Measurements from ENCODE around the gene SET. TPM values are rescaled to one million over a fixed set of nuclear protein-coding genes. Genes with fewer than 3 reads are reported as not detected.

The SET gene
- polyA plus RNA-seq, 1 donor: 339 TPM

DNA sequence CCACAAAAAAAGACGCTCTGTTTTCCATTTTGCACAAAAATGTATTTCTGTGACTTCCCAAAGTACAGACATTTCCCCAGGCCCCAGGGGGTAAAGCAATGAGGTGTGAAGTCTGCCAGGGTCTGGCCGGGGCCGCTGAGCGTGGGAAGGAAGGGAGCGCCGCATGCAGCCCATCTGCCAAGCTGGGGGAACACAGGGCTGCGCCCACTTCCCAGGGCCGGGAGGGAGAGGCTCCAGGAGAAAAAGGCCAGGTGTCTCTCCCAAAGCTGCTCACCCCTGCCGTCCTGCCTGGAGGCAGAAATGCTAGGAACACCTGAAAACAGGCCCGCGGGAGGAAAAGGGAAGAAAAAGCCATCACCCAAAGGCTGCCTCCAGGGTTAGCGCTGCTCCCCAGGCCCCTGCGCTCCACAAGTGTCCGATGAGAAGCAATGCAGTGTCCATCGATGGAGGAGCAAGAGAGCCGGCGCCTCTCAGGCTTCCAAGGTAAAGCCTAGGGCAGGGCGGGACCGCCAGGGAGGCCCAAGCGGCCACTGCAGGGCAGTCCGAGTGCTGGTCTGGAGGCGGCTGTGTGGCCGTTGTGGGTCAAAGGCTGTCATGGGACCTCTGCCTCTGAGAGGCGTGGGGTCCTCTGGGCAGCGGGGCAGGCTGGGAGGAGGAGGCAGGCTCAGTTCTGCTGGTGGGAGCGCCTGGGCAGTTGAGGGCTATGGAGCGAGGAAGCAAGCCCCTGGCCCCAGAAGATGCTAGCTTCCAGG, 40.9 kb downstream of the SET start:
- Histone ChIP-seq H3K4me3 (ENCODE audit: low read length) (no peak overlapping the region), H3K27me3 (ENCODE audit: control insufficient read depth, insufficient read depth, low read length) (no peaks in the 10 kb centered on the region), H3K36me3 (ENCODE audit: control insufficient read depth, insufficient read depth, low read length) (peaks cover 37% of the 10 kb centered on the region), H3K4me1 (ENCODE audit: control insufficient read depth, insufficient read depth, low read length) (peaks cover 2% of the 10 kb centered on the region), H3K27ac (ENCODE audit: low read length) (no peak overlapping the region), H3K9me3 (ENCODE audit: control insufficient read depth, low read depth, low read length) (no peaks in the 10 kb centered on the region)
- no peak for DNase-seq
- no CpG with 5 or more reads among the region's 27 CpGs for WGBS (ENCODE audit: insufficient coverage, low lambda C conversion rate)

DNA sequence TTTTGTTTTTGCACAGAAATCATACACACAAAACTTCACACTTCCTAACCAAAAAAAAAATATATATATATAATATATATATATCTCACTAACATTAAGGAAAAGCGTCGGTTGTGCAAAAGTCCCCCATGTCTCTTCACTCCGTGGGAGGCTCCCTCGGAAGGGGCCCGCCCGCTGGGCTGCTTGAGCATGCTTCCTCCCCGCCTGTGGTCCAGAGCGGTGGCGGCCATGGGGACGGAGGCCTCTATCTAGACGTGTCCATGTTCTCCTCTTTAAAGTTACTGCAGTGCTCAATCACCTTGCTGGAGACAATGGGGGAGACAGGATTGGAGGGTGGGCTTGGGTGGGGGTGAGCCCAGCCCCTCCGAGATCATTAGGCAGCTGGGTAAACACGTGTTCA, 42.1 kb downstream of the SET start:
- Histone ChIP-seq H3K4me1 (ENCODE audit: control insufficient read depth, insufficient read depth, low read length) (peaks cover 2% of the 10 kb centered on the region), H3K36me3 (ENCODE audit: control insufficient read depth, insufficient read depth, low read length) (peaks cover 41% of the 10 kb centered on the region), H3K27ac (ENCODE audit: low read length) (no peak overlapping the region), H3K9me3 (ENCODE audit: control insufficient read depth, low read depth, low read length) (no peaks in the 10 kb centered on the region), H3K27me3 (ENCODE audit: control insufficient read depth, insufficient read depth, low read length) (no peaks in the 10 kb centered on the region), H3K4me3 (ENCODE audit: low read length) (no peak overlapping the region)
- no CpG with 5 or more reads among the region's 13 CpGs for WGBS (ENCODE audit: insufficient coverage, low lambda C conversion rate)
- no peak for DNase-seq

DNA sequence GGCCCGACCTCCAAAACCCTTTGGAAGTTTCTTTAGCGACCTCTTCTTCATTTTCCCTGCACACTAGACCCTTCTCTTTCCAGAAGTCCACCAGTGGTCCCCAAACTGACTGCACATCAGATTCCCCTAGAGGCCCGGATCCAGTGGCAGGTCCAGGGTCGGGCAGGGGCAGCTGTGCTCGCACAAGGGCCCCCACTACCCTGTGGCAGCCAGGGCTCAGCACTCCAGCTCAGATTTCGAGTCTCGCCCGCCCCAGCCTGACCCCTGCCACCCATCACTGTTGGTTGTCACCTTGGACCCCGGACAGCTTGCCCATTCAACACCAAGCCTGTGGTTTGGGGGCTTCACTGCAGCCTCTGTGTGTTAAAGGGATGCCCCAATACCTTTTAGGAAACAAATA, 42.7 kb downstream of the SET start:
- no peak for DNase-seq
- no peaks in the 10 kb centered on the region for H3K27me3 ChIP-seq (ENCODE audit: control insufficient read depth, insufficient read depth, low read length)
- peaks cover 41% of the 10 kb centered on the region for H3K36me3 ChIP-seq (ENCODE audit: control insufficient read depth, insufficient read depth, low read length)
- H3K27ac ChIP-seq (ENCODE audit: low read length): no peak overlapping the region
- peaks cover 2% of the 10 kb centered on the region for H3K4me1 ChIP-seq (ENCODE audit: control insufficient read depth, insufficient read depth, low read length)
- no CpG with 5 or more reads among the region's 9 CpGs for WGBS (ENCODE audit: insufficient coverage, low lambda C conversion rate)
- no peak overlapping the region for H3K4me3 ChIP-seq (ENCODE audit: low read length)
- H3K9me3 ChIP-seq (ENCODE audit: control insufficient read depth, low read depth, low read length): no peaks in the 10 kb centered on the region

DNA sequence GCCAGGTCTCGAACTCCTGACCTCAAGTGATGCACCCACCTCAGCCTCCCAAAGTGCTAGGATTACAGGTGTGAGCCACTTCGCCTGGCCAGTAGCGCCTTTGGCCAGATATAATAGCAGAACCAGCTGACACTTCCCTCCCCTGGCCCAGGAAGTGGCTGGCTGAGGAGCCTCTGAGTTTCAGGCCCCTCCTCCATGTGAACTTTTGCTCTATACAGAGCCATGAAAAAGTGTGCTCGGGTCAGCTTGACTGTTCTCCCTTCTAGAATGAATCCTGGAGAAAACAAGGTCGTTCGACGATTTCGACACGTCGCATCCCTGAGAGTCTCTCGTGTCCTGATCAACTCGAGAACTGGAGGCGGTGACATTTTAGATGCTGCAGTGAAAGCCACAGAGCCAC, 43.6 kb downstream of the SET start:
- no peak overlapping the region for H3K27ac ChIP-seq (ENCODE audit: low read length)
- peaks cover 47% of the 10 kb centered on the region for H3K36me3 ChIP-seq (ENCODE audit: control insufficient read depth, insufficient read depth, low read length)
- no peak overlapping the region for H3K4me3 ChIP-seq (ENCODE audit: low read length)
- H3K27me3 ChIP-seq (ENCODE audit: control insufficient read depth, insufficient read depth, low read length): no peaks in the 10 kb centered on the region
- H3K9me3 ChIP-seq (ENCODE audit: control insufficient read depth, low read depth, low read length): no peaks in the 10 kb centered on the region
- peaks cover 2% of the 10 kb centered on the region for H3K4me1 ChIP-seq (ENCODE audit: control insufficient read depth, insufficient read depth, low read length)
- WGBS (ENCODE audit: insufficient coverage, low lambda C conversion rate): no CpG with 5 or more reads among the region's 13 CpGs
- no peak for DNase-seq

DNA sequence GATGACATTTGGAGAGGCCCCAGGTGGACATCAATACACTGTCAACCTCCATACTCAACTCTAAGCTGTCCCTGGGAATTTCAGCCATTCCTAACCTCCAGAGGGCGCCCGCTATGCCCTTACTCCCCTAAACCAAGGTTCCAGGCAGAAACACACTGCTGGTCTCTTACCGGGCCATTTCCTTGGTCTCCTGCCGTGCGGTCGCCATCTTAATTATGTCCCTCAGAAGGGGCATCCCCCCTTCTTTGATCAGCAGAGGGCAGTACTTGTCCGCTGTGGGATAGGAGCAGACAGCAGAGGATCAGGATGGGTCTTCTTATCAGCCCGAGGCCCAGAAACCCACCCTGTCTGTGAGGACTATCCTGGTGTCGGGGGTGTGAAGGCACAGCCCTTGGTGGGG, 44.2 kb downstream of the SET start:
- H3K27ac ChIP-seq (ENCODE audit: low read length): peak overlapping the region; percentile 50
- no CpG with 5 or more reads among the region's 9 CpGs for WGBS (ENCODE audit: insufficient coverage, low lambda C conversion rate)
- H3K27me3 ChIP-seq (ENCODE audit: control insufficient read depth, insufficient read depth, low read length): no peaks in the 10 kb centered on the region
- peaks cover 2% of the 10 kb centered on the region for H3K4me1 ChIP-seq (ENCODE audit: control insufficient read depth, insufficient read depth, low read length)
- DNase-seq: peak; percentile 81 to 86
- no peaks in the 10 kb centered on the region for H3K9me3 ChIP-seq (ENCODE audit: control insufficient read depth, low read depth, low read length)
- H3K36me3 ChIP-seq (ENCODE audit: control insufficient read depth, insufficient read depth, low read length): peaks cover 46% of the 10 kb centered on the region
- peak overlapping the region; percentile 28 for H3K4me3 ChIP-seq (ENCODE audit: low read length)

DNA sequence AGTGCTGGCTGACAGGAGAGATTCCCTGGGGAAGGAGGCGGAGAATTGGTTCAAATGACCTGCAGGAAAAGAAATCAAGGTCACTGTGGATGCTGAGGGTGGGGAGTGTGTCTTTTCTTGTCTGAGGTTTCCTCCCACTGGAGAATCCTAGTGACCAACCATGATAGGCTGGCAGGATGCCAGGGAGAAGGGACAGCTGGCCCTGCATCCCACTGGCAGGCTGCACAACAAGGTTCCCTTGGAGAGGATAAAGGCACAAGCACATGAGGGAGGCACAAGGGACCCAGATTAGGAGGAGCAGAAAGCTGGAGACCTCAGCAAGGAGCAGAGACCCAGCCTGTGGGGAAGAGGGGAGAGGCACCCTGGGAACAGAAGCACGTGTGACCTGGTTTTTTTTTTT, 46.4 kb downstream of the SET start:
- Histone ChIP-seq H3K27ac (ENCODE audit: low read length) (no peak overlapping the region), H3K4me1 (ENCODE audit: control insufficient read depth, insufficient read depth, low read length) (peaks cover 2% of the 10 kb centered on the region), H3K4me3 (ENCODE audit: low read length) (no peak overlapping the region), H3K27me3 (ENCODE audit: control insufficient read depth, insufficient read depth, low read length) (no peaks in the 10 kb centered on the region), H3K9me3 (ENCODE audit: control insufficient read depth, low read depth, low read length) (no peaks in the 10 kb centered on the region), H3K36me3 (ENCODE audit: control insufficient read depth, insufficient read depth, low read length) (peaks cover 51% of the 10 kb centered on the region)
- no peak for DNase-seq
- no CpG with 5 or more reads among the region's 2 CpGs for WGBS (ENCODE audit: insufficient coverage, low lambda C conversion rate)

DNA sequence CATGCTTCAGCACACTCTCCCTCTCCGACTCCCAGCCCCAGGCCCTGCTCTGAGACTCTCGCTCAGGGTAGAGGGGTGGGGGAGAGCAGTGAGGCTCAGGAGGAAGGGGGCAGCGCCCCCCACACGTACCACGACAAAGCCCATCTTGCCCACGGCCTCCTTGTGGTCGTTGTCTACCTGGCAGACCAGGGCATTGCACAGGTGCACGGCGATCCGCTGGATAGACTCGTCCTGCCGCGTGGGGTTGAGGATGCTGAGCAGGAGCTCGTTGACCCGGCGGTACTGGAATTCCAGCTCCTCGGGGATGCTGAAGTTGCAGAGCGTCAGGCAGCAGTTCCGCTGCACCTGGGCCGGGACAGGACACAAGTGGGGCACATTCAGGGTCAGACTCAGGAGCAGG, 53.4 kb downstream of the SET start:
- H3K27me3 ChIP-seq (ENCODE audit: control insufficient read depth, insufficient read depth, low read length): no peaks in the 10 kb centered on the region
- no peaks in the 10 kb centered on the region for H3K4me1 ChIP-seq (ENCODE audit: control insufficient read depth, insufficient read depth, low read length)
- no peak overlapping the region for H3K27ac ChIP-seq (ENCODE audit: low read length)
- peaks cover 41% of the 10 kb centered on the region for H3K36me3 ChIP-seq (ENCODE audit: control insufficient read depth, insufficient read depth, low read length)
- DNase-seq: no peak
- no peak overlapping the region for H3K4me3 ChIP-seq (ENCODE audit: low read length)
- WGBS (ENCODE audit: insufficient coverage, low lambda C conversion rate): no CpG with 5 or more reads among the region's 20 CpGs
- no peaks in the 10 kb centered on the region for H3K9me3 ChIP-seq (ENCODE audit: control insufficient read depth, low read depth, low read length)

DNA sequence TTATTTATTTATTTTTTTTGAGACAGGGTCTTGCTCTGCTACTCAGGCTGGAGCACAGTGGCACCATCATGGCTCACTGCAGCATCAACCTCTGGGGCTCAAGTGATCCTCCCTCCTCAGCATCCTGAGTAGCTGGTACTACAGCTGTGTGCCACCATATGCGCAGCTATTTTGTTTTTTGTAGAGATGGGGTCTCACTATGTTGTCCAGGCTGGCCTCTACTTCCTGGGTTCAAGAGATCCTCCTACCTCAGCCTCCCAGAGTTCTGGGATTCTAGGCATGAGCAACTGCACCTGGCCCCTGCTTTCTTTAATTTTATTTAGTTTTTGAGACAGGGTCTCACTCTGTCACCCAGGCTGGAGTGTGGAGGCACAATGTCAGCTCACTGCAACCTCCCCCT, 54.4 kb downstream of the SET start:
- Histone ChIP-seq H3K4me3 (ENCODE audit: low read length) (no peak overlapping the region), H3K4me1 (ENCODE audit: control insufficient read depth, insufficient read depth, low read length) (no peaks in the 10 kb centered on the region), H3K9me3 (ENCODE audit: control insufficient read depth, low read depth, low read length) (no peaks in the 10 kb centered on the region), H3K36me3 (ENCODE audit: control insufficient read depth, insufficient read depth, low read length) (peaks cover 44% of the 10 kb centered on the region), H3K27me3 (ENCODE audit: control insufficient read depth, insufficient read depth, low read length) (no peaks in the 10 kb centered on the region), H3K27ac (ENCODE audit: low read length) (no peak overlapping the region)
- no CpG with 5 or more reads among the region's 1 CpG for WGBS (ENCODE audit: insufficient coverage, low lambda C conversion rate)
- no peak for DNase-seq

Other genes starting within 250 kb of the SET start
- 27.1 TPM for gene ODF2, start 233.2 kb upstream of the SET start, polyA plus RNA-seq
- gene GLE1, start 184.5 kb upstream of the SET start, polyA plus RNA-seq: 26.9 TPM
- gene SPTAN1, start 136.6 kb upstream of the SET start, polyA plus RNA-seq: 240 TPM
- 39.8 TPM for gene DYNC2I2, start 32.4 kb upstream of the SET start, polyA plus RNA-seq
- gene PKN3, start 13.3 kb downstream of the SET start, polyA plus RNA-seq: 5.5 TPM
- gene ZDHHC12, start 34.9 kb downstream of the SET start, polyA plus RNA-seq: 35.8 TPM
- gene ZER1, start 82.7 kb downstream of the SET start, polyA plus RNA-seq: 36.7 TPM
- gene TBC1D13, start 98.0 kb downstream of the SET start, polyA plus RNA-seq: 31.7 TPM
- 14.4 TPM for gene ENDOG, start 129.3 kb downstream of the SET start, polyA plus RNA-seq
- gene SPOUT1, start 140.6 kb downstream of the SET start, polyA plus RNA-seq: 36.2 TPM
- gene KYAT1, start 192.7 kb downstream of the SET start, polyA plus RNA-seq: 6.5 TPM
- gene LRRC8A, start 192.9 kb downstream of the SET start, polyA plus RNA-seq: 18.5 TPM
- gene PHYHD1, start 231.8 kb downstream of the SET start, polyA plus RNA-seq: 19.0 TPM

Data from large intestine (tissue), 3 donors.